A549 (cell line): ENCODE measurements around the gene HOXD11. TPM values are rescaled to one million over a fixed set of nuclear protein-coding genes. Genes with fewer than 3 reads are reported as not detected.

ENCODE experiments used
- ATAC-seq, 2 experiments: fragments of 200-7000 bp in 1 of 2; fragments of >200 bp in 1 of 2; cut with Nextera tagmentation in 1 of 2; cut with Tn5 transposase in 1 of 2; 3 replicates each; pipeline versions ENCODE4 v1.8.0 to v1.9.1; 2018 to 2020; ENCODE audit warnings: mild to moderate bottlenecking in 1 of 2, moderate library complexity in 1 of 2
- CTCF ChIA-PET: fragments of 300-600 bp; sonication (Branson Sonifier 250); formaldehyde crosslinking; extraction: SDS; loops from one replicate; lab custom pipeline; 2021; ENCODE audit warnings: antibody characterized with exemption, inconsistent platforms; lab: Yijun Ruan, JAX
- POLR2A ChIA-PET: fragments of 350-600 bp; formaldehyde crosslinking; extraction: SDS; loops from one replicate; lab custom pipeline; 2021; ENCODE audit warnings: antibody characterized with exemption, inconsistent platforms; lab: Yijun Ruan, JAX
- DNase-seq, 2 experiments: peaks; one replicate each; pipeline versions ENCODE4 v3.0.0 to v3.0.0-alpha.2; 2011 to 2016; ENCODE audit warnings: low read depth in 1 of 2, low spot score in 1 of 2
- FAIRE-seq: peaks from 2 replicates; lab custom pipeline; 2011; peaks lifted over from hg19 to GRCh38; lab: Jason Lieb, UNC
- H3K27ac ChIP-seq, 2 experiments: fragments of >200 bp; sonication (Bioruptor Twin); formaldehyde crosslinking; 3 replicates each; pipeline ENCODE4 v1.5.1; 2016 to 2017
- H3K4me1 ChIP-seq: fragments of >200 bp; sonication (Bioruptor Twin); formaldehyde crosslinking; 3 replicates; pipeline ENCODE4 v1.6.1; 2016
- H3K4me2 ChIP-seq: fragments of >200 bp; sonication (Bioruptor Twin); formaldehyde crosslinking; 3 replicates; pipeline ENCODE4 v1.6.1; 2016
- H3K4me3 ChIP-seq: fragments of >200 bp; sonication (Bioruptor Twin); formaldehyde crosslinking; 3 replicates; pipeline ENCODE4 v1.5.1; 2016
- H3K9me3 ChIP-seq: fragments of >200 bp; sonication (Bioruptor Twin); formaldehyde crosslinking; 3 replicates; pipeline ENCODE4 v1.6.1; 2016
- BHLHE40 ChIP-seq: IDR thresholded peaks from 2 replicates; pipeline ENCODE4 v1.6.1; 2012; ENCODE audit warnings: low read depth, low read length, inconsistent platforms
- CBX2 ChIP-seq: fragments of 200-600 bp; sonication (generic); IDR thresholded peaks from 2 replicates; pipeline ENCODE4 v1.6.1; 2016; ENCODE audit warnings: low read depth, mild to moderate bottlenecking, borderline replicate concordance
- EP300 ChIP-seq, 2 experiments: fragments of >200 bp; sonication (Bioruptor Twin); formaldehyde crosslinking; IDR thresholded peaks; 2 replicates in 1 of 2; 3 replicates in 1 of 2; pipeline ENCODE4 v1.6.1; 2016 to 2017
- FOSL2 ChIP-seq, 2 experiments: fragments of 450-650 bp in 1 of 2; fragments of >200 bp in 1 of 2; sonication (Bioruptor Twin) in 1 of 2; formaldehyde crosslinking; IDR thresholded peaks; 2 replicates each; pipeline versions ENCODE4 v1.5.0 to v1.6.1; 2016 to 2020; ENCODE audit warnings: mild to moderate bottlenecking in 1 of 2, moderate library complexity in 1 of 2
- HES2 ChIP-seq: fragments of >200 bp; sonication (Bioruptor Twin); formaldehyde crosslinking; IDR thresholded peaks from 2 replicates; pipeline ENCODE4 v1.6.1; 2016
- HEYL ChIP-seq: fragments of 250-450 bp; sonication (Bioruptor Pico); IDR thresholded peaks from 2 replicates; pipeline ENCODE4 v1.8.0; 2021; ENCODE audit warnings: mild to moderate bottlenecking, moderate library complexity
- HOXA7 ChIP-seq: fragments of 250-450 bp; sonication (Bioruptor Pico); IDR thresholded peaks from 2 replicates; pipeline ENCODE4 v1.5.0; 2020; ENCODE audit warnings: mild to moderate bottlenecking, moderate library complexity
- HOXB13 ChIP-seq: fragments of 250-450 bp; sonication (Bioruptor Pico); IDR thresholded peaks from 2 replicates; pipeline ENCODE4 v1.5.0; 2020; ENCODE audit warnings: low read depth, mild to moderate bottlenecking, moderate library complexity
- HOXB5 ChIP-seq: fragments of 250-450 bp; sonication (Bioruptor Pico); IDR thresholded peaks from 2 replicates; pipeline ENCODE4 v1.5.0; 2020; ENCODE audit warnings: mild to moderate bottlenecking, moderate library complexity
- JUN ChIP-seq, 2 experiments: fragments of >200 bp; sonication (Bioruptor Twin); formaldehyde crosslinking; IDR thresholded peaks; 2 replicates in 1 of 2; 3 replicates in 1 of 2; pipeline ENCODE4 v1.6.1; 2016 to 2017
- JUNB ChIP-seq: fragments of >200 bp; sonication (Bioruptor Twin); formaldehyde crosslinking; IDR thresholded peaks from 2 replicates; pipeline ENCODE4 v1.6.1; 2016
- KDM1A ChIP-seq: fragments of 200-600 bp; sonication (generic); IDR thresholded peaks from 2 replicates; pipeline ENCODE4 v1.6.1; 2016; ENCODE audit warnings: low read depth, mild to moderate bottlenecking
- KDM5A ChIP-seq: fragments of 200-600 bp; sonication (generic); IDR thresholded peaks from 2 replicates; pipeline ENCODE4 v1.6.1; 2016; ENCODE audit warnings: antibody characterized with exemption, mild to moderate bottlenecking
- MAFK ChIP-seq: fragments of 450-650 bp; IDR thresholded peaks from 2 replicates; pipeline ENCODE4 v1.6.1; 2014; ENCODE audit not compliant: partially characterized antibody
- NR3C1 ChIP-seq: fragments of >200 bp; sonication (Bioruptor Twin); formaldehyde crosslinking; IDR thresholded peaks from 3 replicates; pipeline ENCODE4 v1.6.1; 2017
- PHF8 ChIP-seq: fragments of 200-600 bp; sonication (generic); IDR thresholded peaks from 2 replicates; pipeline ENCODE4 v1.6.1; 2016; ENCODE audit warnings: low read depth, mild to moderate bottlenecking, antibody characterized with exemption, moderate library complexity, borderline replicate concordance
- RARB ChIP-seq: fragments of 250-450 bp; sonication (Bioruptor Pico); IDR thresholded peaks from 2 replicates; pipeline ENCODE4 v1.8.0; 2021; ENCODE audit warnings: mild to moderate bottlenecking, moderate library complexity
- TP53 ChIP-seq: fragments of 250-450 bp; sonication (Bioruptor Pico); IDR thresholded peaks from 2 replicates; pipeline ENCODE4 v1.5.0; 2021; ENCODE audit warnings: mild to moderate bottlenecking, moderate library complexity
- ZC3H11A ChIP-seq: fragments of 450-650 bp; IDR thresholded peaks from 2 replicates; pipeline ENCODE4 v1.6.1; 2014; ENCODE audit warnings: antibody characterized with exemption, mild to moderate bottlenecking
- WGBS: methylation state at CpG from one replicate; pipeline ENCODE4 v1.1.6; 2017; ENCODE audit errors: missing lambda C conversion rate; 5-methylcytosine and 5-hydroxymethylcytosine counted together
- polyA plus RNA-seq, 4 experiments: library from polyadenylated mRNA; depleted of rRNA in 3 of 4; stranded (reverse); fragments of >200 nt; fragmentation: RNase III in 1 of 4; extraction: RNeasy Plus Mini Kit Qiagen cat#74134 plus additional on column Dnase treatment in 1 of 4; gene quantifications; 2 replicates in 3 of 4; 3 replicates in 1 of 4; pipeline ENCODE4 v1.2.3, GENCODE V29; 2011 to 2017
- TF ChIP-seq, protein P1 (sequence below): IDR thresholded peaks from 2 replicates; pipeline ENCODE4 v1.6.1; 2012
- TF ChIP-seq, protein P2 (sequence below): IDR thresholded peaks from 2 replicates; pipeline ENCODE4 v1.6.1; 2012; ENCODE audit warnings: low read depth, borderline replicate concordance
- TF ChIP-seq, protein P3 (sequence below): fragments of 150-350 bp; IDR thresholded peaks from 2 replicates; pipeline ENCODE4 v1.6.1; 2014; ENCODE audit warnings: low read depth, mild to moderate bottlenecking, low read length

Gene HOXD11
- polyA plus RNA-seq, 2 of the 4 experiments (the other 2 are of a cell fraction) = 2.6 to 4.8 TPM

DNA sequence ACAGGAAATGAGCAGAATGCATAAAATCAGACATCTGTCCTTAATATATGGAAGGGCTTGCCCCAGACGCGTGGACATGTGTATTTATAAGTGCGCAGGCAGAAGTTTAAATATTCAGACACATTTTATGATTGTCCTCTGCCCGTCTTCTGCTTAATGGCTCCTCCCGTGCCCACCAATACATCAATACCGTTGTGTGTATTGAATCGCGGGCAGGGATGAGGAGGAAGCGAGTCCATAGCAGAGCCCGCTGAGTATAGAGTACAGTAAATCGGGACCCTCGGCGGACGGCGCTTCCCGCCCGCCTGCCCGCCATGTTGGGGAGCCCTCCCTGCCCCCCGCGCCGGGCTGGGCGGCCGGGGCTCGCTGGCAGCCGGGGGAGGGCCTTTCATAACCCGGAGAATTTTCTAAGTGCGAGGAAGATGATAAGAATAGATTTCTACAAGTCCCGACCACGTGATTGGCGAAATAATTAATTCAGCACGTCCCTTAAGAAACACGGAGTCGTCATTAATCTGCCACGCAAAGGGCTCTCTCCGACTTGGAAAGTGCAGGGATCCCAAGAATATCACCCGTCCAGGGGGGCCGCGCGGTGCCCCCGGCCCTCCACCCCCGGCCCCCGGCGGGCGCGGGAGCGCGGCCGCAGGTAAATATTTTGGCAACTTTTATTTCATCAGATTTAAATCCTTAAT, 49.9 kb downstream of the HOXD11 start, which contains the start of gene HOXD3:
Gene HOXD3, plus strand, starts transcription at position 501 of the 692 bp plus-strand sequence. CDS start 11,808 bp downstream, outside the sequence.
- WGBS = 74% methylated on average over 47 of the region's 48 CpGs
- peak within 1 kb of the TSS; percentile 27; the same call in 2 of the 3 replicates for H3K4me3 ChIP-seq
- peak within 1 kb of the TSS; percentile 69 for H3K4me2 ChIP-seq
- FAIRE-seq (no peak), ATAC-seq (no peak), DNase-seq (no peak)
- ChIA-PET CTCF (interaction anchor here (0.9 kb wide), 1 partner anchor 16 kb away, joined by 3 read pairs; no protein-coding TSS in a partner anchor), POLR2A (no interaction called here)
- no peak within 1 kb of the TSS for H3K27ac ChIP-seq
- H3K4me1 ChIP-seq = no peaks in the 10 kb centered on the region
- H3K9me3 ChIP-seq = no peaks in the 10 kb centered on the region
- TF ChIP-seq HES2 (no peak), RARB (no peak), KDM5A (no peak), ZC3H11A (no peak), KDM1A (no peak), HOXB13 (no peak), TP53 (CRISPR knock-in tag) (no peak)
- TF ChIP-seq, protein P1, sequence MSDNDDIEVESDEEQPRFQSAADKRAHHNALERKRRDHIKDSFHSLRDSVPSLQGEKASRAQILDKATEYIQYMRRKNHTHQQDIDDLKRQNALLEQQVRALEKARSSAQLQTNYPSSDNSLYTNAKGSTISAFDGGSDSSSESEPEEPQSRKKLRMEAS = no peak

DNA sequence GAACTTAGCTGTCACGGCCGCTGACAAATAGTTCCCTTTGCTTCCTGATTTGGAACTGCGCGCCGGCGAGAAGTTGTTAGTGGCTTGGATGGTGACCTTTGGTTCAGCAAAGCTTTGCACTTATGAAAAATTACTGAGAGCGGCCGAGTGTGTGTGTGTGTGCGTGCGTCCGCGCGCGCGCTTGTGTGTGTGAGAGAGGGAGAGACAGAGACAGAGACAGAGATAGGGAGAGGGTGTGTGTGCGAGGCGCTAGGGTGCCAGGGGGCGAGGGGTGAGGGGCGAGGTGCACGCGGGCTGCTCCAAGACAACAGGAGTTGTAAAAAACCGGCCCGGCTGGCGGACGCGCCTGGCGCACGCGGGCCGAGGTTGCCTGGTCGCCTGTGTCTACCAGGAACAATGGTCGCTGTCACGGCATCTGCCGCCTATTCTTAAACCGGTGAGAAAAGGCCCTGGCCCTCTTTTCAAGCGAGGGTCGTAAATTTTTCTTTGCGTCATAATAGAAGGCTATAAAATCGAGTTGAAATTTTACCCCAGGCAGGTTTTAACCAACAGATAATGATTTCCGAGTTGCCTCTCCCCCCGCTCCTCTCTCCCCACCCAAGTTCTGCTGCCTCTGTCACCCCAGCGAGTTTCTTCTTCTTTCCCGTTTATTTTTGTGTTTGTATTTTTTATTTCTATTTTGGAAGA, 50.6 kb downstream of the HOXD11 start:
- POLR2A ChIA-PET = no interaction called here
- TF ChIP-seq NR3C1 (no peak), BHLHE40 (no peak)
- Histone ChIP-seq H3K4me1 (no peaks in the 10 kb centered on the region), H3K27ac (no peak overlapping the region), H3K9me3 (no peaks in the 10 kb centered on the region), H3K4me2 (peak overlapping the region; percentile 69), H3K4me3 (peak overlapping the region; percentile 27; the same call in 2 of the 3 replicates)
- FAIRE-seq (no peak), ATAC-seq (peak in 1 of 2 experiments; percentile 45; a peak in 2 of 6 replicates), DNase-seq (peak in 1 of 2 experiments; percentile 4)
- 60% methylated on average over 43 of the region's 43 CpGs for WGBS
- CTCF ChIA-PET = interaction anchor here (0.9 kb wide), 1 partner anchor 17 kb away, joined by 3 read pairs; no protein-coding TSS in a partner anchor

DNA sequence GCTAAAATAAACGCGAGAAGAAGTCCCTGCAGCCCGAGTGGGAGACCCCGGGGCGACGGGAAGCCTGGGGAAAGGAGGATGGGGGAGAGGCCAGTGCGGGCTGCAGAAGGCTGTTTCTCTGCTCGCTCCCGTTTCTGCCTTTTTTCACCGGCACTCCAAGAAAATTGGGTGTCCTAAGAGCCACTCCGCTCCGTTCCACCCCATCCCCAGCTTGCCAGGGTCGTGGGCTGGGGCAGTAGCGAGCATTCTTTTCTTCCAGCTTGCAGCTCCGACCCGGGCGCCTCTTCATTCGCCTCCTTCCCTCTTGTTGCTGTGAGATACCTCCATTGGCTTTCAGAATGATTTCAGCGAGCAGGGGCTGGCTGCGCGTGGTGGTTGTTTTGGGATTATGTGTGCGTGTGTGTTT, 51.1 kb downstream of the HOXD11 start:
- no peaks in the 10 kb centered on the region for H3K4me1 ChIP-seq
- no peak overlapping the region for H3K4me2 ChIP-seq
- ChIA-PET POLR2A (no interaction called here), CTCF (no interaction called here)
- TF ChIP-seq, protein P2, sequence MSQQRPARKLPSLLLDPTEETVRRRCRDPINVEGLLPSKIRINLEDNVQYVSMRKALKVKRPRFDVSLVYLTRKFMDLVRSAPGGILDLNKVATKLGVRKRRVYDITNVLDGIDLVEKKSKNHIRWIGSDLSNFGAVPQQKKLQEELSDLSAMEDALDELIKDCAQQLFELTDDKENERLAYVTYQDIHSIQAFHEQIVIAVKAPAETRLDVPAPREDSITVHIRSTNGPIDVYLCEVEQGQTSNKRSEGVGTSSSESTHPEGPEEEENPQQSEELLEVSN = no peak
- TF ChIP-seq RARB (no peak), FOSL2 (IDR thresholded peaks at IDR 0.05) (no peak), FOSL2 (CRISPR knock-in tag; IDR thresholded peaks at IDR 0.05) (no peak), JUNB (no peak), NR3C1 (no peak), MAFK (no peak), HES2 (no peak), PHF8 (no peak), EP300 (IDR thresholded peaks at IDR 0.05) (no peak), CBX2 (no peak), HOXA7 (CRISPR knock-in tag) (no peak), JUN (IDR thresholded peaks at IDR 0.05) (no peak), HEYL (CRISPR knock-in tag) (no peak), HOXB5 (CRISPR knock-in tag) (no peak)
- TF ChIP-seq, protein P1 = no peak
- TF ChIP-seq, protein P3, sequence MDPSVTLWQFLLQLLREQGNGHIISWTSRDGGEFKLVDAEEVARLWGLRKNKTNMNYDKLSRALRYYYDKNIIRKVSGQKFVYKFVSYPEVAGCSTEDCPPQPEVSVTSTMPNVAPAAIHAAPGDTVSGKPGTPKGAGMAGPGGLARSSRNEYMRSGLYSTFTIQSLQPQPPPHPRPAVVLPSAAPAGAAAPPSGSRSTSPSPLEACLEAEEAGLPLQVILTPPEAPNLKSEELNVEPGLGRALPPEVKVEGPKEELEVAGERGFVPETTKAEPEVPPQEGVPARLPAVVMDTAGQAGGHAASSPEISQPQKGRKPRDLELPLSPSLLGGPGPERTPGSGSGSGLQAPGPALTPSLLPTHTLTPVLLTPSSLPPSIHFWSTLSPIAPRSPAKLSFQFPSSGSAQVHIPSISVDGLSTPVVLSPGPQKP = no peak
- FAIRE-seq (no peak), ATAC-seq (no peak), DNase-seq (no peak)
- no peaks in the 10 kb centered on the region for H3K9me3 ChIP-seq
- no peak overlapping the region for H3K27ac ChIP-seq
- WGBS = 82% methylated on average over 22 of the region's 22 CpGs
- H3K4me3 ChIP-seq = no peak overlapping the region
